ENCODE data around the gene IFITM2. TPM values are rescaled to one million over a fixed set of nuclear protein-coding genes. Genes with fewer than 3 reads are reported as not detected.
"Not testable (repeated sequence)": the region's sequence is repeated elsewhere in the genome, so short reads cannot be mapped to it uniquely, and the experiment has no call there.

IFITM2 gene
- total RNA-seq, 1 experiment from 2014 or later, result 421 TPM

DNA sequence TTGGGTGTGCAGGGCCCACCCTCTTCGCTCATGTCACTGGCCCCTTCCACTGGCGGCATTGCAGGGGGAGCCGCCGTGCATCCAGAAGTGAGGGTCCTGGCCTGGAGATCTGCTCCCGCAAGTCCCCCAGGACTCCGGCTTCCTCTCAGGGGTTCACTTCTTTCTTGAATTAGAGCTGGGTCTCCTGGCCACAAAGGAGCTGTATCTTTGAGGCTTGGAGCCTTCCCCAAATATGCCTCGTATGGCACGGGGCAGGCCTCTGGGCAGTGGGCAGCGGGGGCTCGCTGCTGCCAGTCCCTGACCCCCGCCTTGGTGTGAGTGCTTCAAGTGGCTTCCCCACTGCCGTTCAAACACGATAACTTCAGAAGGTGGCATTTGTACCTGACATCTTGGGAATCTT is 20.4 kb downstream of the IFITM2 start:
- Mint-ChIP-seq H3K4me3 (no peak overlapping the region), H3K27ac (no peak overlapping the region), H3K27me3 (ENCODE audit: low read depth) (peaks cover 4% of the 10 kb centered on the region), H3K4me1 (peaks cover 23 to 30% of the 10 kb centered on the region in 2 experiments), H3K9me3 (peaks cover 15 to 17% of the 10 kb centered on the region in 2 experiments), H3K36me3 (ENCODE audit: insufficient read depth in 1 of 3, low read depth in 3 of 3) (peaks cover 4 to 31% (median 11%) of the 10 kb centered on the region in 3 experiments; a peak in 6 of 7 replicates)
- no peak overlapping the region for H2BK20ac ChIP-seq (ENCODE audit: low read depth, low read length, poor library complexity, severe bottlenecking)
- no peak overlapping the region for H2BK15ac ChIP-seq (ENCODE audit: low read depth, low read length)
- H4K20me1 ChIP-seq (ENCODE audit: control insufficient read depth, insufficient read depth, insufficient read length), result no peaks in the 10 kb centered on the region
- H2BK120ac ChIP-seq (ENCODE audit: low read depth, low read length, poor library complexity, severe bottlenecking), result no peak overlapping the region
- WGBS (ENCODE audit: extremely low coverage, insufficient read length, low lambda C conversion rate), result no CpG with 5 or more reads among the region's 13 CpGs
- TF ChIP-seq, protein P1, sequence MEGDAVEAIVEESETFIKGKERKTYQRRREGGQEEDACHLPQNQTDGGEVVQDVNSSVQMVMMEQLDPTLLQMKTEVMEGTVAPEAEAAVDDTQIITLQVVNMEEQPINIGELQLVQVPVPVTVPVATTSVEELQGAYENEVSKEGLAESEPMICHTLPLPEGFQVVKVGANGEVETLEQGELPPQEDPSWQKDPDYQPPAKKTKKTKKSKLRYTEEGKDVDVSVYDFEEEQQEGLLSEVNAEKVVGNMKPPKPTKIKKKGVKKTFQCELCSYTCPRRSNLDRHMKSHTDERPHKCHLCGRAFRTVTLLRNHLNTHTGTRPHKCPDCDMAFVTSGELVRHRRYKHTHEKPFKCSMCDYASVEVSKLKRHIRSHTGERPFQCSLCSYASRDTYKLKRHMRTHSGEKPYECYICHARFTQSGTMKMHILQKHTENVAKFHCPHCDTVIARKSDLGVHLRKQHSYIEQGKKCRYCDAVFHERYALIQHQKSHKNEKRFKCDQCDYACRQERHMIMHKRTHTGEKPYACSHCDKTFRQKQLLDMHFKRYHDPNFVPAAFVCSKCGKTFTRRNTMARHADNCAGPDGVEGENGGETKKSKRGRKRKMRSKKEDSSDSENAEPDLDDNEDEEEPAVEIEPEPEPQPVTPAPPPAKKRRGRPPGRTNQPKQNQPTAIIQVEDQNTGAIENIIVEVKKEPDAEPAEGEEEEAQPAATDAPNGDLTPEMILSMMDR (conservative IDR thresholded peaks at IDR 0.05), result no peak
- no peak overlapping the region for H2AFZ ChIP-seq (ENCODE audit: low read length)
- no peak for DNase-seq
- no peak overlapping the region for H3K56ac ChIP-seq (ENCODE audit: insufficient read length, low read depth, low read length)
- no peak overlapping the region for H3K27ac ChIP-seq (ENCODE audit: insufficient read length, low read depth, low read length)
- H3K23me2 ChIP-seq (ENCODE audit: insufficient read length, low read depth, low read length, poor library complexity, severe bottlenecking), result no peaks in the 10 kb centered on the region
- peaks cover 4% of the 10 kb centered on the region; the same call in 1 of the 2 replicates for H3K4me1 ChIP-seq (ENCODE audit: insufficient read depth, low read length)
- H4K8ac ChIP-seq (replicated peaks; ENCODE audit: insufficient read length, low read depth, low read length), result no peak overlapping the region
- H3K23ac ChIP-seq (ENCODE audit: insufficient read length, low read depth, low read length), result no peak overlapping the region
- no peak overlapping the region for H3K4me2 ChIP-seq (ENCODE audit: insufficient read depth, insufficient read length, low read length)
- H3K79me2 ChIP-seq (ENCODE audit: insufficient read depth, low read length), result no peaks in the 10 kb centered on the region
- no peak overlapping the region for H3K14ac ChIP-seq (ENCODE audit: insufficient read depth, low read length)
- no peak overlapping the region for H2BK5ac ChIP-seq (ENCODE audit: insufficient read length, low read length)
- no peaks in the 10 kb centered on the region for H3K79me1 ChIP-seq (ENCODE audit: insufficient read depth, low read depth, low read length, poor library complexity, severe bottlenecking)
- no peak overlapping the region for H2AK5ac ChIP-seq (ENCODE audit: insufficient read length, low read length)
- no peaks in the 10 kb centered on the region for H3K9me3 ChIP-seq (ENCODE audit: control insufficient read depth, low read depth, low read length)
- H4K5ac ChIP-seq (ENCODE audit: insufficient read length, low read depth, low read length), result no peak overlapping the region
- no peak overlapping the region for H4K91ac ChIP-seq (ENCODE audit: insufficient read length, low read depth, low read length)
- H3T11ph ChIP-seq (ENCODE audit: low read length), result no peak overlapping the region
- H3K27me3 ChIP-seq (ENCODE audit: insufficient read depth, low read length), result no peaks in the 10 kb centered on the region
- no peak overlapping the region for H2BK12ac ChIP-seq (ENCODE audit: insufficient read length, low read depth, low read length)
- H3K4ac ChIP-seq (ENCODE audit: low read depth, low read length), result no peak overlapping the region
- H3K9ac ChIP-seq (ENCODE audit: extremely low read depth, insufficient read length, low read length), result no peak overlapping the region
- H3K18ac ChIP-seq (ENCODE audit: insufficient read length, low read depth, low read length), result no peak overlapping the region

DNA sequence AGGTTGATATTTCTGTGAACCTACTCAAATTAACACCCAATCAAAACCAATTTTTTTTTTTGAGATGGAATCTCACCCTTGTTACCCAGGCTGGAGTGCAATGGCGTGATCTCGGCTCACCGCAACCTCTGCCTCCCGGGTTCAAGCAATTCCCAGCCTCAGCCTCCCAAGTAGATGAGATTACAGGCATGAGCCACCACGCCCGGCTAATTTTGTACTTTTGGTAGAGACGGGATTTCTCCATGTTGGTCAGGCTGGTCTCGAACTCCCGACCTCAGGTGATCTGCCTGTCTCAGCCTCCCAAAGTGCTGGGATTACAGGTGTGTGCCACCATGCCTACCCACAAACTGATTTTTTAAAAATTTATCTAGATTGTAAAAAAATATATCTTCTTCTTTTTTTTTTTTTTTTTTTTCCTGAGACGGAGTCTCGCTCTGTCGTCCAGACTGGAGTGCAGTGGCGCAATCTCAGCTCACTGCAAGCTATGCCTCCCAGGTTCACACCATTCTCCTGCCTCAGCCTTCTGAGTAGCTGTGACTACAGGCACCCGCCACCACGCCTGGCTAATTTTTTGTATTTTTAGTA is 21.0 kb downstream of the IFITM2 start:
- H3K79me2 ChIP-seq (ENCODE audit: insufficient read depth, low read length); H3K27me3 ChIP-seq (ENCODE audit: insufficient read depth, low read length); H2BK5ac ChIP-seq (ENCODE audit: insufficient read length, low read length); H3K4me2 ChIP-seq (ENCODE audit: insufficient read depth, insufficient read length, low read length); H3K4ac ChIP-seq (ENCODE audit: low read depth, low read length); H2BK20ac ChIP-seq (ENCODE audit: low read depth, low read length, poor library complexity, severe bottlenecking); H3K79me1 ChIP-seq (ENCODE audit: insufficient read depth, low read depth, low read length, poor library complexity, severe bottlenecking); H3K18ac ChIP-seq (ENCODE audit: insufficient read length, low read depth, low read length); H4K20me1 ChIP-seq (ENCODE audit: control insufficient read depth, insufficient read depth, insufficient read length); H2BK15ac ChIP-seq (ENCODE audit: low read depth, low read length); H3K27ac Mint-ChIP-seq; H3K27me3 Mint-ChIP-seq (ENCODE audit: low read depth); H3K23me2 ChIP-seq (ENCODE audit: insufficient read length, low read depth, low read length, poor library complexity, severe bottlenecking); H3K27ac ChIP-seq (ENCODE audit: insufficient read length, low read depth, low read length); H4K91ac ChIP-seq (ENCODE audit: insufficient read length, low read depth, low read length); DNase-seq; H3K14ac ChIP-seq (ENCODE audit: insufficient read depth, low read length); H3K4me1 ChIP-seq (ENCODE audit: insufficient read depth, low read length); H2BK120ac ChIP-seq (ENCODE audit: low read depth, low read length, poor library complexity, severe bottlenecking); H3K23ac ChIP-seq (ENCODE audit: insufficient read length, low read depth, low read length); H3K56ac ChIP-seq (ENCODE audit: insufficient read length, low read depth, low read length); H2AFZ ChIP-seq (ENCODE audit: low read length); H2AK5ac ChIP-seq (ENCODE audit: insufficient read length, low read length); H4K5ac ChIP-seq (ENCODE audit: insufficient read length, low read depth, low read length); H3K4me3 Mint-ChIP-seq; H3K9ac ChIP-seq (ENCODE audit: extremely low read depth, insufficient read length, low read length); H3K9me3 ChIP-seq (ENCODE audit: control insufficient read depth, low read depth, low read length); H3T11ph ChIP-seq (ENCODE audit: low read length); H2BK12ac ChIP-seq (ENCODE audit: insufficient read length, low read depth, low read length); H4K8ac ChIP-seq (replicated peaks; ENCODE audit: insufficient read length, low read depth, low read length): not testable (repeated sequence)
- Mint-ChIP-seq H3K4me1 (peaks cover 26 to 33% of the 10 kb centered on the region in 2 experiments), H3K9me3 (peaks cover 21 to 22% of the 10 kb centered on the region in 2 experiments), H3K36me3 (ENCODE audit: insufficient read depth in 1 of 3, low read depth in 3 of 3) (peaks cover 4 to 36% (median 11%) of the 10 kb centered on the region in 3 experiments; a peak in 6 of 7 replicates)
- no CpG with 5 or more reads among the region's 15 CpGs for WGBS (ENCODE audit: extremely low coverage, insufficient read length, low lambda C conversion rate)
